DOHH2 (cell line): ENCODE data around the gene KL.

ENCODE experiments used
- H3F3A ChIP-seq: fragments of 200-600 bp; sonication (generic), shearing (Covaris generic); 2 replicates; pipeline ENCODE4 v1.6.0; 2016; ENCODE audit warnings: antibody characterized with exemption, mild to moderate bottlenecking; ENCODE audit not compliant: control insufficient read depth, insufficient read depth
- H3K27ac ChIP-seq: fragments of 200-600 bp; sonication (generic); 2 replicates; pipeline ENCODE4 v1.5.1; 2014; ENCODE audit warnings: low read depth, mild to moderate bottlenecking, low read length, moderate library complexity
- H3K27me3 ChIP-seq: fragments of 200-600 bp; sonication (generic); 2 replicates; pipeline ENCODE4 v1.6.1; 2014; ENCODE audit warnings: mild to moderate bottlenecking, low read length, mixed read lengths; ENCODE audit not compliant: control insufficient read depth
- H3K36me3 ChIP-seq: fragments of 200-600 bp; sonication (generic); 2 replicates; pipeline ENCODE4 v1.6.1; 2014; ENCODE audit warnings: mild to moderate bottlenecking, low read length, moderate library complexity, mixed read lengths; ENCODE audit not compliant: control insufficient read depth
- H3K4me1 ChIP-seq: fragments of 200-600 bp; sonication (generic); 2 replicates; pipeline ENCODE4 v1.6.1; 2014; ENCODE audit warnings: mild to moderate bottlenecking, low read length, mixed read lengths; ENCODE audit not compliant: control insufficient read depth
- H3K4me2 ChIP-seq: fragments of 200-600 bp; sonication (generic); 2 replicates; pipeline ENCODE4 v1.6.0; 2014; ENCODE audit warnings: mild to moderate bottlenecking, low read length, moderate library complexity
- H3K4me3 ChIP-seq: fragments of 200-600 bp; sonication (generic); 2 replicates; pipeline ENCODE4 v1.5.1; 2014; ENCODE audit warnings: mild to moderate bottlenecking, low read length, mixed read lengths
- H3K79me2 ChIP-seq: fragments of 200-600 bp; sonication (generic); 2 replicates; pipeline ENCODE4 v1.6.1; 2014; ENCODE audit warnings: mild to moderate bottlenecking, low read length, mixed read lengths; ENCODE audit not compliant: control insufficient read depth
- H3K9me2 ChIP-seq: fragments of 200-600 bp; sonication (generic); replicated peaks from 2 replicates; pipeline ENCODE4 v1.6.1; 2014; ENCODE audit warnings: mild to moderate bottlenecking, low read length, mixed read lengths; ENCODE audit not compliant: control insufficient read depth
- H3K9me3 ChIP-seq: fragments of 200-600 bp; sonication (generic); 2 replicates; pipeline ENCODE4 v1.6.1; 2014; ENCODE audit warnings: antibody characterized with exemption, low read length, mixed read lengths; ENCODE audit not compliant: control insufficient read depth, insufficient read depth
- H4K20me1 ChIP-seq: fragments of 200-600 bp; sonication (generic); 2 replicates; pipeline ENCODE4 v1.6.0; 2014; ENCODE audit warnings: low read depth, mild to moderate bottlenecking, antibody characterized with exemption, low read length, moderate library complexity; ENCODE audit not compliant: control insufficient read depth, insufficient read depth
- CTCF ChIP-seq: fragments of 200-600 bp; sonication (generic); IDR thresholded peaks from one replicate; pipeline ENCODE4 v1.5.1; 2014; ENCODE audit warnings: antibody characterized with exemption, mild to moderate bottlenecking, low read depth, low read length; ENCODE audit not compliant: poor library complexity, severe bottlenecking
- EZH2phosphoT487 ChIP-seq: fragments of 200-600 bp; sonication (generic); IDR thresholded peaks from 2 replicates; pipeline ENCODE4 v1.6.1; 2017; ENCODE audit warnings: borderline replicate concordance, mild to moderate bottlenecking, antibody characterized with exemption, low read length, moderate library complexity, mixed read lengths

KL gene

GRCh38 chr13:33016414-33017322 is at the start of gene KL:
Gene KL (plus strand): TSS chr13:33016423. CDS start chr13:33016441, 18 bp downstream.
- no peak within 1 kb of the TSS for H3K27ac ChIP-seq
- H3K4me2 ChIP-seq: no peak within 1 kb of the TSS
- H3K9me2 ChIP-seq: no peaks in the 10 kb centered on the region
- no peaks in the 10 kb centered on the region for H3K79me2 ChIP-seq
- TF ChIP-seq CTCF (no peak), EZH2phosphoT487 (no peak)
- no peaks in the 10 kb centered on the region for H4K20me1 ChIP-seq
- H3K36me3 ChIP-seq: no peaks in the 10 kb centered on the region
- H3K27me3 ChIP-seq: 0 out of 2 replicates have a peak, but pooled peaks cover 3% of the 10 kb centered on the region
- H3K9me3 ChIP-seq: no peaks in the 10 kb centered on the region
- H3K4me1 ChIP-seq: no peaks in the 10 kb centered on the region
- H3F3A ChIP-seq: no peaks in the 10 kb centered on the region
- no peak within 1 kb of the TSS for H3K4me3 ChIP-seq

- Histone ChIP-seq H3F3A (no peaks in the 10 kb centered on the region), H3K4me1 (no peaks in the 10 kb centered on the region), H3K4me2 (no peak overlapping the region), H3K9me2 (no peaks in the 10 kb centered on the region), H3K9me3 (no peaks in the 10 kb centered on the region), H3K27ac (no peak overlapping the region), H4K20me1 (no peaks in the 10 kb centered on the region), H3K79me2 (no peaks in the 10 kb centered on the region), H3K4me3 (no peak overlapping the region), H3K36me3 (no peaks in the 10 kb centered on the region), H3K27me3 (no peaks in the 10 kb centered on the region)
- TF ChIP-seq EZH2phosphoT487 (no peak), CTCF (no peak)
Measured at GRCh38 chr13:32967584-32968182, 48.5 kb upstream of the KL start.

GRCh38 chr13:32968316-32968715 is 47.9 kb upstream of the KL start:
- Histone ChIP-seq H3K27me3 (no peaks in the 10 kb centered on the region), H3K9me2 (no peaks in the 10 kb centered on the region), H3K4me2 (no peak overlapping the region), H3K36me3 (no peaks in the 10 kb centered on the region), H3K79me2 (no peaks in the 10 kb centered on the region), H3K9me3 (no peaks in the 10 kb centered on the region), H4K20me1 (no peaks in the 10 kb centered on the region), H3K27ac (no peak overlapping the region), H3K4me3 (no peak overlapping the region), H3F3A (no peaks in the 10 kb centered on the region), H3K4me1 (no peaks in the 10 kb centered on the region)
- TF ChIP-seq CTCF: no peak
- TF ChIP-seq EZH2phosphoT487: no peak
